Epithelial cell of prostate (primary cell): ENCODE measurements around the gene ACTRT2.

Experiments used
- DNase-seq: peaks from one replicate; pipeline ENCODE4 v3.0.0-alpha.2; 2011; ENCODE audit warnings: low read depth, low spot score
- H3K27ac ChIP-seq: fragments of 450-650 bp; 2 replicates; pipeline ENCODE4 v1.5.1; 2017; ENCODE audit warnings: mild to moderate bottlenecking

ACTRT2 gene

GRCh38 chr1:3015744-3016143 lies 5.5 kb upstream of the ACTRT2 start:
- no peak overlapping the region for H3K27ac ChIP-seq
- DNase-seq = no peak

DNA sequence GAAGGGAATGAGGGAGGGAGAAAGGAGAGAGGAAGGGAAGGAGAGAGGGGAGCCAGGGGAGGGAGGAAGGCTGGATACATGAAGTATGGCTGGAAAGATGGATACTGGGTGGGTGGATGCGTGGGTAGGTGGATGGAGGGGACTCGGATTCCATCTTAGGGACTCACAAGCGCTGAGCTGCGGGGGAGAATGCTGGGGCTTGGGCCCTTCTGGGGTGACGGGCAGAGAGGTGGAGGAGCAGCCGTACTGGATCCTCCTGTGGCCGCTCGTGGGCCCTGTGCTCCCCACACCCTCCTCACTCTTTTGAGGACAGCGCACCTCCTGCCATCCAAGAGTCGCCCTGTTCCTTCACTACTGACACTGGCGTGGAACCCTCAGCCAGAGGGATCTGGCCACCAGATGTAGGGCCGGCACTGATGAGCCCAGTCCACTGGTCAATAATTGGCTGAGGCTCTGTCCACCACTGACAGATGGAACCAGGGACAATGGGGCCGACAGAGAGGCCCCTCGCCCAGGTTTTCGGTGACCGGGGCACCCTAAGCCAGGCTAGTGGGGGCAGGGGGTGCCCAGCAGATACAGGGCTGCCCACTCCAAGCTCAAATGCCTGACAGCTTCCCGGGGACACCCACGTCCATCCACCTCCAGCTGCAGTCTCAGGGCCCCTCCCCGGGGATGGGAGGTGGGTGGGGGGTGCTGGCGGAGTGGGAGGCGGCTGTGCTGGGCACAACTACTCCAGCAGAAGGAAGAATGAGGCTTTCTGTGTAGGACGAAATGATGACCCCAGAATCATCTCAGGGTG lies 4.4 kb upstream of the ACTRT2 start:
- no peak overlapping the region for H3K27ac ChIP-seq
- DNase-seq = no peak

- no peak overlapping the region for H3K27ac ChIP-seq
- DNase-seq = no peak
Measured at GRCh38 chr1:3017440-3018050, 3.7 kb upstream of the ACTRT2 start.

GRCh38 chr1:3018051-3018471 lies 3.2 kb upstream of the ACTRT2 start:
- DNase-seq = no peak
- no peak overlapping the region for H3K27ac ChIP-seq

- no peak for DNase-seq
- no peak overlapping the region for H3K27ac ChIP-seq
Measured at GRCh38 chr1:3018576-3018975, 2.7 kb upstream of the ACTRT2 start.

DNA sequence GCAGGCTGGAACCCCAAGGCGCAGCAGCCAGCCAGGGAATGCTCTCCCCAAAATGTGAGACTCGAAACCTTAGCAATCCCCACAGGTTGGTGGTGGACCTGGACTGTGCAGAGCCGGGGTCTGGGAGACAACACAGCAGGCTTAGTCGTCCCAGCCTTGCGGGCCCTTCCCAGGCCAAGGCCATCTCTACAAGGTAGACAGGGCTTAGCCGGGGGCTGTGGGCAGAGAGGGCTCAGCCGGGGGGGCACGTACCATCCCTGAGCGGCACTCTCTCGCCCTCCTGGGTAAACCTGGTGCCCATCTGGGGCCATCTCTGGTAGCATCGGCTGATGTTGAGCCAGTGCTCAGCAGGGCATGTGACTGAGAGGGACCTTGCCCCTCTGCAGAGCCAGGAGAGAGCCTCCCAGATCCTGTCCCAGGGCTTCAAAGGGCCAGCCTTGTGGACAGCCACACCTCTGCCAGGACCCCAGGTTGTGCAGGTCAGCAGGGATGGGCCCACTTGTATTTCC lies 2.2 kb upstream of the ACTRT2 start:
- no peak for DNase-seq
- no peak overlapping the region for H3K27ac ChIP-seq

GRCh38 chr1:3019516-3020051 lies 1.7 kb upstream of the ACTRT2 start:
- H3K27ac ChIP-seq = no peak overlapping the region
- no peak for DNase-seq

GRCh38 chr1:3020263-3020909 lies 881 bp upstream of the ACTRT2 start:
- H3K27ac ChIP-seq = no peak overlapping the region
- DNase-seq = no peak

DNA sequence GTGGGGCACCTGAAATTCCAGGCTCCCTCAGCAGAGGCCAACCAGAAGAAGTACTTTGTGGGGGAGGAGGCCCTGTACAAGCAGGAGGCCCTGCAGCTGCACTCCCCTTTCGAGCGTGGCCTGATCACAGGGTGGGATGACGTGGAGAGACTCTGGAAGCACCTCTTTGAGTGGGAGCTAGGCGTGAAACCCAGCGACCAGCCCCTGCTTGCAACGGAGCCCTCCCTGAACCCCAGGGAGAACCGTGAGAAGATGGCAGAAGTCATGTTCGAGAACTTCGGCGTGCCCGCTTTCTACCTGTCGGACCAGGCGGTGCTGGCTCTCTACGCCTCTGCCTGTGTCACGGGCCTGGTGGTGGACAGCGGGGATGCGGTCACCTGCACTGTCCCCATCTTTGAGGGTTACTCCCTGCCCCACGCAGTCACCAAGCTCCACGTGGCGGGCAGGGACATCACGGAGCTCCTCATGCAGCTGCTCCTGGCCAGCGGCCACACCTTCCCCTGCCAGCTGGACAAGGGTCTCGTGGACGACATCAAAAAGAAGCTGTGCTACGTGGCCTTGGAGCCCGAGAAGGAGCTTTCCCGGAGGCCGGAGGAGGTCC lies 634 bp downstream of the ACTRT2 start:
- no peak overlapping the region for H3K27ac ChIP-seq
- no peak for DNase-seq

GRCh38 chr1:3022511-3022973 lies 1.3 kb downstream of the ACTRT2 start:
- no peak overlapping the region for H3K27ac ChIP-seq
- DNase-seq = no peak

GRCh38 chr1:3022976-3023375 lies 1.7 kb downstream of the ACTRT2 start:
- H3K27ac ChIP-seq = no peak overlapping the region

DNA sequence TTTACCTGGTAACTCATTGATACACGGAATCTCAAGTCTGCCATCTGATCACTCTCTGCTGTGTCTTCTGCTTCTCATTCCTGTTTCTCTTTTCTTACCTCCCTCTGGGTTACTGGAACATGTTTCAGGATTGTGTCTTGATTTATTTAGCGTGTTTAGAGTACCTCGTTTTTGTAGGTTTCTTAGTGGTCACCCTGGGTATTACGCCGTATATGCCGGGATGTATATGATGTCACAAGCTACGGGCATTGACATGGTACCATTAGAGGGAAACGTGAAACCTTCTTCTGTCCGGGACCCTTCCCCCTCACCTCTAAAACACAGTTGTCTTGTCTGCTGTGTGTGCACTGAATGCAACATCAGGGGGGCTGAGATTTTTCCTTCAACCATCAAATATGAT lies 2.8 kb downstream of the ACTRT2 start:
- H3K27ac ChIP-seq = no peak overlapping the region
- no peak for DNase-seq

More at GRCh38 chr1:3022976-3023375, 1.7 kb downstream of the ACTRT2 start:
- no peak for DNase-seq

GRCh38 chr1:3024588-3024987 lies 3.3 kb downstream of the ACTRT2 start:
- DNase-seq = no peak
- H3K27ac ChIP-seq = no peak overlapping the region

GRCh38 chr1:3026124-3026523 lies 4.9 kb downstream of the ACTRT2 start:
- DNase-seq = no peak

DNA sequence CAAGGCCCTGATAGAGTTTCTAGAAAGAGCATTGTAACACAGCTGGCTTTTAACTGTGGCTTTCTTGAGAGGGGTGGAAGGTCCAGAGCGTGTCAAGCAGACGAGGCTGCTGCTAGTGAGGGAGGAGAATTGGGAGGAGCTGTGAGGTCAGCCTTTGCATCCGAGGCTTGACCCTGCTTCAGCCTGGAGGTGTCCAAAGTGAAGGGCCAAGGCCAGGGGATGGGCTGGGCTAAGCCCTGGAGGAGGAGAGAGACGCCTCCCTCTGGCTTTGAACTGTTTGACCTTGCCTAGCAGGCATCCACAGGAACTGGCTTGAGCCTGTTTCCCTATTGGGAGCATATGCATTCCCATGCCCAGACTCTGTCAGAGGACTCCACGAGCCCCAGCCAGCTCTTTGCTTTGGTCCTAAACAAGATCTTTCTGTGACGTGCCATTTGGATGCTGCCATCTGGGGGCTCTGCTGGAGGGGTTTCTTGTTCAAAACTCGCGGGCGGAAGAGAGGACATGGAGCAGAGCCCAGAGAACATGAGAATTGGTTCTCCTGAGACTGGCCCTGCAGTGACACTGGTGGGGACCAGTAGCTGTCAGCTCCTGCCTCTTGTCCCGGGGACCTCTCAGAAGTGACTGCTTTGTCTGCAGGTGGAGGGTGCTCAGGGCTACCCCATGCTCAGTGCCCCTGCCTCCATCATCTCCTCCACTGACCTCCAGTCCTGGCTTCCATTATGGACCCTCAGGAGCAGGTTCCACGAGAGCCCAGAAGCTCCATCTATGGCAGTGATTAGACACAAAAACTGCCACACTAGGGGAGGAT lies 5.5 kb downstream of the ACTRT2 start:
- DNase-seq = no peak
- no peak overlapping the region for H3K27ac ChIP-seq

More at GRCh38 chr1:3026124-3026523, 4.9 kb downstream of the ACTRT2 start:
- H3K27ac ChIP-seq = no peak overlapping the region

GRCh38 chr1:3027611-3028371 lies 6.5 kb downstream of the ACTRT2 start:
- no peak overlapping the region for H3K27ac ChIP-seq
- no peak for DNase-seq

DNA sequence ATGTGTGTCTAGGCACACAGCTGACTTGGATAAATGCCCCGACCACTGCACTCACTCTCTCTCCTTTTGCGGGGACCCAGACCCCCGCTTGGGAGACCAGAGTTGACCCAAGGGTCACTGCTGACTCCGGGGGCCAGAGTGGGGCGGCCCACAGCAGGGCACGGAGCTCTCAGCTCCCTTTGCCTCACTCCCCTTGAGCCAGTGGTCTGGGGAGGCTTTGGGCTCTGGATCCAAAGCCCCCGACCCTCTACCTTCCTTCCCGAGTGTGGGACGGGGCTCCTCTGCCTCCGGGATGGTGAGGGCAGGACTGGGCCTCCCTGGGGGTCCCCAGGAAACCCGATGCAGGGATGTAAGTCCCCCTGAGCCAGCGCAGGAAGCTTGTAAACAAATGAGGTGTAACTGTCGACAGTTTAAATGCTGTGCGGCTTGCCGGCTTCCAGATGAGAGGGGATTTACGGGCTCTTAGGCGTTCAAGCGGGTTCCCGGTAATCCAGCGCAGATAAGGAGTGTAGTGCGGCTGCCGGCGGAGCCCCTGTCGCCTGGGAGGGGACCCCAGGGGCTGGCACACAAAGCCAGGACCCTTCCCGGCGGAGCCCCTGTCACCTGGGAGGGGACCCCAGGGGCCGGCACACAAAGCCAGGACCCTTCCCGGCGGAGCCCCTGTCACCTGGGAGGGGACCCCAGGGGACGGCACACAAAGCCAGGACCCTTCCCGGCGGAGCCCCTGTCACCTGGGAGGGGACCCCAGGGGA lies 7.4 kb downstream of the ACTRT2 start:
- H3K27ac ChIP-seq = no peak overlapping the region
- no peak for DNase-seq

DNA sequence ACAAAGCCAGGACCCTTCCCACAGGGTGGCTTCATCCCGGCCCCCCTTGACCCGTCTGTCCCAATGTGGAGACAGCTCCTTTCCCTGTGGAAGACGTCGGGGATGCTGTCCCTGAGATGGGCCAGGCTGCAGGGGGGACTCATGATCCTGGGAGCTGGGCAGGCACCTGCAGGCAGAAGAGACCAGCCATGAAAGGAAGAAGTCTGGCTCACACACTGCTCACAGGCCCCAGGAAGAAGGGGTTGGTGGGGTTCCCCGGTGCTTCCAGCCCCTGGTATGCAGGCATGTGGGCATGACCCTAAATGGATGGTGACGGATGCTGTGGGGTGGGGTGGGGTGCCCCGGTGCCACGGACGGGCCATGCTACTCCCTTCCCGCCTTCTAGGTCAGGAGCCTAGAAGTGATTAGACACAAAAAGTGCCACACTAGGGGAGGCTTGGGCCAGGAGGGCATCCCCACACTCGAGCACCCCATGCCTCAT lies 8.3 kb downstream of the ACTRT2 start:
- no peak for DNase-seq
- H3K27ac ChIP-seq = no peak overlapping the region
